GM12801 (cell line): ENCODE measurements around the gene OR10P1.

Source experiments
- TF ChIP-seq, protein P1 (sequence below): IDR thresholded peaks from one replicate; pipeline ENCODE4 v1.5.1; 2011; ENCODE audit warnings: control low read depth; ENCODE audit not compliant: insufficient read length; ENCODE audit errors: extremely low read depth

Gene OR10P1

DNA sequence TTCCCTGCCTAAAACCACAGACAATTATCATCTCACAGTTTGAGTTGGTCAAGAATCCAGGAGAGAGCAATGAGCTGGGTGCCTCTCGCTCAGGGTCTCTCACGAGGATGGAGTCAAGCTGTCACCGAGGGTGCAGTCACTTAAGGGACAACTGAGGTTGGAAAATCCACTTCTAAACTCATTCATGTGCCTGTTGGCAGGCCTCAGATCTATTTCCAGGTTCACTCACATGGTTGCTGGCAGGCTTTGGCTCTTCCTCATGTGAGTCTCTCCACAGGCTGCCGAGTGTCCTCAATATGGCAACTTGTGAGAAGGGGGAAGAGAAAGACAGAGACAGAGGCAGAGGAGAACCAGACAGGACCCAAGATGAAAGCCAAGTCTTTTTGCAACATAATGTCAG is 10.5 kb upstream of the OR10P1 start:
- TF ChIP-seq, protein P1, sequence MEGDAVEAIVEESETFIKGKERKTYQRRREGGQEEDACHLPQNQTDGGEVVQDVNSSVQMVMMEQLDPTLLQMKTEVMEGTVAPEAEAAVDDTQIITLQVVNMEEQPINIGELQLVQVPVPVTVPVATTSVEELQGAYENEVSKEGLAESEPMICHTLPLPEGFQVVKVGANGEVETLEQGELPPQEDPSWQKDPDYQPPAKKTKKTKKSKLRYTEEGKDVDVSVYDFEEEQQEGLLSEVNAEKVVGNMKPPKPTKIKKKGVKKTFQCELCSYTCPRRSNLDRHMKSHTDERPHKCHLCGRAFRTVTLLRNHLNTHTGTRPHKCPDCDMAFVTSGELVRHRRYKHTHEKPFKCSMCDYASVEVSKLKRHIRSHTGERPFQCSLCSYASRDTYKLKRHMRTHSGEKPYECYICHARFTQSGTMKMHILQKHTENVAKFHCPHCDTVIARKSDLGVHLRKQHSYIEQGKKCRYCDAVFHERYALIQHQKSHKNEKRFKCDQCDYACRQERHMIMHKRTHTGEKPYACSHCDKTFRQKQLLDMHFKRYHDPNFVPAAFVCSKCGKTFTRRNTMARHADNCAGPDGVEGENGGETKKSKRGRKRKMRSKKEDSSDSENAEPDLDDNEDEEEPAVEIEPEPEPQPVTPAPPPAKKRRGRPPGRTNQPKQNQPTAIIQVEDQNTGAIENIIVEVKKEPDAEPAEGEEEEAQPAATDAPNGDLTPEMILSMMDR: no peak

DNA sequence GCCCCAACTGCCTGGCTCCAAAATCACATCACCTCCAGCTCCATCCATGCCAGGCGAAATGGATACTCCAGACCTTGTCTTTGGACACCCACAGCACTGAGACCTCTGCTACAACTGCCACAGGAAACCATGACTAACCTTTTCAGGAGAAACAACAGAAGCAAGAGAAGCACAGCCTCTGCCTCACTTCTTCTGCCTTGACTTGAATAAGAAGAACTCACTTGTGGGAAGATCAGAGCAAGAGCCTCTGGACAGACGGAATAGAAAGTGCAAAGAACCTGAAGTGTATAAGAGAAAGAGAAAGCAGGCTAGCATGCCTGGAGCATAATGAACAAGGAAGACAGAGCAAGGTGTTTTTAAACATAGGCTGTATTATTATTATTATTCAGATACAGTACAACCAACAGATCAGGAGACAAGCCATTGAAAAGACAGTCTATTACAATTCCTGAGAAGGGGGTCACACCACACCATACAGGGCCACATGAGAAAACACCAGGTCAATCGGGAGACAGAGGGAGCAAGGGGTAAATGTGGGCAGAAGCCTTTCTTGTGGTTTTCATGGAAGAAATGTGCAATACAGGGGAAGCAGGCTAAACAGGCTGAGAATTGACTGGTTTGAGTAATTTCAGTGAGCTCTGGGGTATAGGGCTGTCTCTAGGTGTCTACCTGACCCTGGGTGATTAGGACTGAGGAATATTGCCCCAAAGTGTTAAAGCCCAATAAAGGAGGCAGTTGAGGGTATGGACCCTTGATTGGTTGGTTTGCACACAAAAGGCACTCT is 7.4 kb upstream of the OR10P1 start:
- TF ChIP-seq, protein P1: no peak

DNA sequence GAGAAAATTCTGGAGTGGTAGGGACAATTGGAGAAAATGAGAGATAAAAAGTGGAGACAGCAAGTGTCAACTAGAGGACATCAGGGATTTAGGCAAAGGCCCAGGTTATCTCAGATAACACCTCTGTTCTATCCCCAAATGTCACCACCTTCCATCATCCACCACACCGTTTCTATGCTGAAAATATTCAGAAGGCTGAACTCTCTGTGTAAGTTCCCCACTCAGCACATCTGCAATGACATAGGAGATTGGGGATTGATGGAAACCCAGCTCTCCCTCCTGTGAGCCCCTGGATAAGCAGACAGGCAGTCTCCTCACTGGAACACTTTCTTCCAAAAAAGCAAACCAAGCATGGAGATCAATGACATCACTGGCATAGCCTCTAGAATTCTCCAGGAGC is 5.6 kb upstream of the OR10P1 start:
- TF ChIP-seq, protein P1: no peak

DNA sequence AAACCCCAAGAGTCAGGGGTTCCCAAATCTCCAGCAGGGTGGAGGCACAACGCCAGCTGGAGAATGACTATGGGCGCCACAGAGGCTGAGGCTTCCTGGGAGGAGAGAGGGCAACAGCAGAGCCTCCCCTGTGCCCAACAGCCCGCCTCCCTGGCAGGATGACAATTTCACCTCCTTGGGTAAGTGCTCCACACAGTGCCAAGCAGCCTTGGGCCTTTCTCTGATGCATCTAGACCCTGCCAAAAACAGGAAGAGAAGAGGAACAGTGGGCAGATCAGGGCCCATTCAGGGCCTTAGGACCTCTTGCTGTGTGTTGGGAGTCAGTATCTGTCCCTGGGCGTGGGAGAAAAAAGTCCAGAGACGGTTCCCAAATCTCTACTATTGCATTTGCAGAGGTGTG is 5.0 kb upstream of the OR10P1 start:
- TF ChIP-seq, protein P1: no peak

DNA sequence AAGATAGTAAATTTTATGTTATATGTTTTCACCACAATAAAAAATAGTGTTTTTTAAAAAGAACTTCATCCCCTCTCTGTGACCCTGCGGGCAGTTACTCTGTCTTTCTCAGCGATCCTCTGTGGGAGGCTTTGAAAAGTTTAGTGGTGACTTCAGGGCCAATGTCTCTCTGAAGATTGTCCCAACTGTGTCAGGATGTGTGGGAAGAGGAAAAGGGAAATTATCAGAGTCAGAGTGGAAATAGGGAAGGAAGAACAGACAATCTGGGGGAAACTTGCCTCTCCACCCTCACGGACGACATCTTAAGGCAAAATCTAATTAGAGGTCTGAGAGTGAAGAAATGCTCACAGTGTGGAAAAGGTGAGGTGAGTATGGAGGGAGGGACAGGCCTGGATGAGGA is 3.5 kb upstream of the OR10P1 start:
- TF ChIP-seq, protein P1: no peak

DNA sequence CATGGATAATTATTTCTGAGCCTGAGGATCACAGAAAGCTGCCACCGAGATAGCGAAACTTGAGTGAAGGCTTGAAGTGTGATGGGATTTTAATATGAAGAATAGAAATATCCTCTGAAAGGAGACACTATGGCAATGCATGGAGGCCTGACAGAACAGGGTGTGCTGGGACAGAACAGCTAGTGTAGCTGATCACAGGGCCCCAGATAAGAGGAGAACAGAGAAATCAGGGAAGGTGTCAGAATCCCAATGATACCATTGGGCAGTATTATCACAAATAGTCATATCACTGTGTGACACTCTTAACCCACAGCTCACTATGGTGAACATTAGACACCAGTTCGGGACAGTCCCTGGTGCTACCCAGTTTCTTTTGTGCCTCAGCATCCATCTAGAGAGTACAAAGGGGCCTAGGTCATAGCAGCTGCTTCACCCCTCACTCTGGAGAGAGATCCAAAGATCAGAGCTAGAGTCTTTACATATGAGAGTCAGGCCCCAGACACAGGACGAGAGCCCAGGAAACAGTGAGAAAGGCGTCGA is 506 bp upstream of the OR10P1 start:
- TF ChIP-seq, protein P1: no peak

DNA sequence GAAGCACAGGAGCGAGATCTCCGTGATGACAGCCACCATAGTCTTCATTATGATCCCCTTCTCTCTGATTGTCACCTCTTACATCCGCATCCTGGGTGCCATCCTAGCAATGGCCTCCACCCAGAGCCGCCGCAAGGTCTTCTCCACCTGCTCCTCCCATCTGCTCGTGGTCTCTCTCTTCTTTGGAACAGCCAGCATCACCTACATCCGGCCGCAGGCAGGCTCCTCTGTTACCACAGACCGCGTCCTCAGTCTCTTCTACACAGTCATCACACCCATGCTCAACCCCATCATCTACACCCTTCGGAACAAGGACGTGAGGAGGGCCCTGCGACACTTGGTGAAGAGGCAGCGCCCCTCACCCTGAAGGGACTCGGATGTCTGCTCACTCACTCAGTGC is 775 bp downstream of the OR10P1 start:
- TF ChIP-seq, protein P1: no peak
